ENCODE data around the gene VASN. TPM values are rescaled to one million over a fixed set of nuclear protein-coding genes. Genes with fewer than 3 reads are reported as not detected.

Gene VASN
- total RNA-seq, 4 donors from 2014 or later = 3.6 to 49.0 (median 19.9) TPM

- H3K9me3 ChIP-seq = no peaks in the 10 kb centered on the region
- H3K27me3 ChIP-seq = no peaks in the 10 kb centered on the region
- DNase-seq = no peak
- H3K4me1 ChIP-seq = no peaks in the 10 kb centered on the region
- no peaks in the 10 kb centered on the region for H3K36me3 ChIP-seq
- TF ChIP-seq CTCF (IDR thresholded peaks at IDR 0.05) = no peak
- TF ChIP-seq POLR2A (IDR thresholded peaks at IDR 0.05) = no peak
- no peak overlapping the region for H3K4me3 ChIP-seq
- intact Hi-C loops (cut with DNase I; ENCODE audit: low total_unique reads) = no loop called here
- H3K27ac ChIP-seq = no peak overlapping the region
Measured at GRCh38 chr16:4401510-4401909, 29.9 kb downstream of the VASN start.

DNA sequence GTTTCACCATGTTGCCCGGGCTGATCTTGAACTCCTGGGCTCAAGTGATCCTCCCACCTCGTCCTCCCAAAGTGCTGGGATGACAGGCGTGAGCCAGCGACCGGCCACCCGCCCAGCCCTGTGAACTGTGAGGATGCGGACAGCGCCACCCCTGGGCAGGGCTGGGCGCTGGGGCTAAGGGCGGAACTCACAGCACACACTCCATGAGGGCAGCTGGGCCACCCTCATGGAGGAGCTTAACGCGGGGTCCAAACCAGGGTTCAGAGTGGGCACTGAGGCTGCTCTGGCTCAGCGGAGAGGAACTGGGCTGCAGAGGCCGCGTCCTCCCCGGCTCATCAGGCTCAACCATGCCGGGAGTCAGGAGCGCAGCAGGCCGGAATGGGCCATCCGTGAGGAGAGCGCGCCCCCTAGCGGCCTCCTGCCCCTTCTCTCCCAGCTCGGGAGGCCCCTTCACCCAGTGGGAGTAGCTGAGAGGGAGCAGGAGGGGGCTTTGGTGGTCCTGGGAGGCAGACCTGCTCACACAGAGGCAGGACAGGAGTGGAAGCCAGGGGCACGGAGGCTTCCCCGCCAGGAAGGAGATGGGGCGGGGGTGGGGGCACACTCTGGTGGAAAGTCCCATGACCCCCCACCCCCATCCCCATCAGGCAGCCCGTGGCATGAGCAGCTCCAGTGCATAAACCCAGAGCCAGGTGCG, 30.9 kb downstream of the VASN start:
- H3K9me3 ChIP-seq = no peaks in the 10 kb centered on the region
- H3K36me3 ChIP-seq = no peaks in the 10 kb centered on the region
- no peaks in the 10 kb centered on the region for H3K4me1 ChIP-seq
- H3K27ac ChIP-seq = no peak overlapping the region
- peak; percentile 95 to 99 (median 97) for TF ChIP-seq CTCF (IDR thresholded peaks at IDR 0.05)
- peak in 1 of 2 donors; percentile 29 for TF ChIP-seq POLR2A (IDR thresholded peaks at IDR 0.05)
- H3K4me3 ChIP-seq = no peak overlapping the region
- intact Hi-C loops (cut with DNase I; ENCODE audit: low total_unique reads) = loop anchor here (2.0 kb wide), 1 partner anchor 44 kb away; no protein-coding TSS in a partner anchor
- H3K27me3 ChIP-seq = no peaks in the 10 kb centered on the region
- DNase-seq = peak; percentile 83 to 87

GRCh38 chr16:4403133-4403949, 31.7 kb downstream of the VASN start:
- Histone ChIP-seq H3K27ac (no peak overlapping the region), H3K4me1 (no peaks in the 10 kb centered on the region), H3K4me3 (no peak overlapping the region), H3K36me3 (no peaks in the 10 kb centered on the region), H3K9me3 (no peaks in the 10 kb centered on the region), H3K27me3 (no peaks in the 10 kb centered on the region)
- intact Hi-C loops (cut with DNase I; ENCODE audit: low total_unique reads) = loop anchor here (2.0 kb wide), 1 partner anchor 45 kb away; no protein-coding TSS in a partner anchor
- DNase-seq = peak in 1 of 2 donors; percentile 17
- TF ChIP-seq POLR2A (IDR thresholded peaks at IDR 0.05) (no peak), CTCF (IDR thresholded peaks at IDR 0.05) (no peak)

DNA sequence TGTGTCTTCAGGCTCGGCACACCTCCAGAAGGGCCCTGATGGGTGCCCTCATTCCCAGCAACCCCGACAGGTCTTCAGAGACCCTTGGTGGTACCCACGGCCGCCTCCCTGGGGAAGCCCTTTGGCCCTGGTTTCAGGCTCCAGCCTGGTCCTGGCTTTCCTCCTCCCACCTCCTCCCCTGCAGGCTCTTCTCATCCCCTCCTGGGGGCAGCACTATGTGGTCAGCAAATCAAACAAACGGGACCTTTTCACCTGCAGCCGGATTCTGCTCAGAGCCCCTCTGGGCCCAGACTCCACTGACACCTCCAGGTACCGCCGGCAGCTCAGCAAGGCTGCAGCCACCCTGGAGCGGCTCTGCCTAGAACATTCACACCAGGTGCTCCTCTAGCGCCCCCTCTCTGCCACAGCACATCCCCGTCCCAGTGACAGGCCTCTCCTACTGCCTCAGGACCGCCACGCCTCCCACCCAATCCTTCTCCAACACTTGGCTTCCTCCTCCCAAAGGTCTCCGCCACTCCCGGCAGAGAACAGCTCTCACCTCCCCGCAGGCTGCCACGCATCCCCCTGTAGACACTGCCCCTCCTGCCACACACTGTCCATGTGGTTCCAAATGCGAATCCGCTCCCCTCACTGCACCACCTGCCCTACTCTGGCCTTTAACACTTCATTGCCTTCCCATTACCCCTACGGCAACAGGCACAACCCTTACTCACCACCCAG, 32.8 kb downstream of the VASN start:
- H3K36me3 ChIP-seq = no peaks in the 10 kb centered on the region

More for the DNA sequence above, 32.8 kb downstream of the VASN start:
- H3K27ac ChIP-seq = no peak overlapping the region
- H3K4me3 ChIP-seq = no peak overlapping the region
- DNase-seq = peak; percentile 33 to 40
- TF ChIP-seq POLR2A (IDR thresholded peaks at IDR 0.05) (no peak), CTCF (IDR thresholded peaks at IDR 0.05) (peak; percentile 14 to 25 (median 20))
- no peaks in the 10 kb centered on the region for H3K9me3 ChIP-seq
- intact Hi-C loops (cut with DNase I; ENCODE audit: low total_unique reads) = no loop called here
- H3K27me3 ChIP-seq = no peaks in the 10 kb centered on the region
- no peaks in the 10 kb centered on the region for H3K4me1 ChIP-seq
